ENCODE data around the gene CD3E. TPM values are rescaled to one million over a fixed set of nuclear protein-coding genes. Genes with fewer than 3 reads are reported as not detected.

The CD3E gene
- total RNA-seq, 1 donor from 2014 or later = not detected

DNA sequence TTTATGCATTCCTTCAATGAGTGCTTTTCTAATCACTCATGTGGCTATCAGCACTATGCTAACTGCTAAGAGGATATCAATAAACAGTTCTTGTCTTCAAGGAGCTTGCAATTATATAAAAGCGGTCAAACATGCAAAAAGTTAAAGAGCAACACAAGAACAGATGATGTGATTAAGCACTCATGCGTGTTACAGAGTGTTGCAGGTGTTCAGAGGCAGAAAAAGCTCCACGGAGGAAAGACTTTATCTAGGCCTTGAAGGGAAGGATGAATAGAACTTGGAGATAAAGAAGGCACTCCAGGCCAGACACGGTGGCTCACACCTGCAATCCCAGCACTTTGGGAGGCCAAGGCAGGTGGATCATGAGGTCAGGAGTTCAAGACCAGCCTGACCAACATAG is 13.6 kb downstream of the CD3E start:
- peaks cover 41% of the 10 kb centered on the region for H3K27me3 Mint-ChIP-seq (ENCODE audit: low read depth)
- TF ChIP-seq, protein P1, sequence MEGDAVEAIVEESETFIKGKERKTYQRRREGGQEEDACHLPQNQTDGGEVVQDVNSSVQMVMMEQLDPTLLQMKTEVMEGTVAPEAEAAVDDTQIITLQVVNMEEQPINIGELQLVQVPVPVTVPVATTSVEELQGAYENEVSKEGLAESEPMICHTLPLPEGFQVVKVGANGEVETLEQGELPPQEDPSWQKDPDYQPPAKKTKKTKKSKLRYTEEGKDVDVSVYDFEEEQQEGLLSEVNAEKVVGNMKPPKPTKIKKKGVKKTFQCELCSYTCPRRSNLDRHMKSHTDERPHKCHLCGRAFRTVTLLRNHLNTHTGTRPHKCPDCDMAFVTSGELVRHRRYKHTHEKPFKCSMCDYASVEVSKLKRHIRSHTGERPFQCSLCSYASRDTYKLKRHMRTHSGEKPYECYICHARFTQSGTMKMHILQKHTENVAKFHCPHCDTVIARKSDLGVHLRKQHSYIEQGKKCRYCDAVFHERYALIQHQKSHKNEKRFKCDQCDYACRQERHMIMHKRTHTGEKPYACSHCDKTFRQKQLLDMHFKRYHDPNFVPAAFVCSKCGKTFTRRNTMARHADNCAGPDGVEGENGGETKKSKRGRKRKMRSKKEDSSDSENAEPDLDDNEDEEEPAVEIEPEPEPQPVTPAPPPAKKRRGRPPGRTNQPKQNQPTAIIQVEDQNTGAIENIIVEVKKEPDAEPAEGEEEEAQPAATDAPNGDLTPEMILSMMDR (IDR thresholded peaks at IDR 0.05; ENCODE audit: unreplicated experiment) = no peak
- no peaks in the 10 kb centered on the region for H3K36me3 Mint-ChIP-seq
- no peaks in the 10 kb centered on the region for H3K9me3 Mint-ChIP-seq
- peaks cover 24% of the 10 kb centered on the region for H3K4me1 Mint-ChIP-seq
- DNase-seq (ENCODE audit: low spot score in 2 of 2, unreplicated experiment in 2 of 2) = no peak
- H3K4me3 Mint-ChIP-seq = no peak overlapping the region
- H3K27ac Mint-ChIP-seq = no peak overlapping the region

DNA sequence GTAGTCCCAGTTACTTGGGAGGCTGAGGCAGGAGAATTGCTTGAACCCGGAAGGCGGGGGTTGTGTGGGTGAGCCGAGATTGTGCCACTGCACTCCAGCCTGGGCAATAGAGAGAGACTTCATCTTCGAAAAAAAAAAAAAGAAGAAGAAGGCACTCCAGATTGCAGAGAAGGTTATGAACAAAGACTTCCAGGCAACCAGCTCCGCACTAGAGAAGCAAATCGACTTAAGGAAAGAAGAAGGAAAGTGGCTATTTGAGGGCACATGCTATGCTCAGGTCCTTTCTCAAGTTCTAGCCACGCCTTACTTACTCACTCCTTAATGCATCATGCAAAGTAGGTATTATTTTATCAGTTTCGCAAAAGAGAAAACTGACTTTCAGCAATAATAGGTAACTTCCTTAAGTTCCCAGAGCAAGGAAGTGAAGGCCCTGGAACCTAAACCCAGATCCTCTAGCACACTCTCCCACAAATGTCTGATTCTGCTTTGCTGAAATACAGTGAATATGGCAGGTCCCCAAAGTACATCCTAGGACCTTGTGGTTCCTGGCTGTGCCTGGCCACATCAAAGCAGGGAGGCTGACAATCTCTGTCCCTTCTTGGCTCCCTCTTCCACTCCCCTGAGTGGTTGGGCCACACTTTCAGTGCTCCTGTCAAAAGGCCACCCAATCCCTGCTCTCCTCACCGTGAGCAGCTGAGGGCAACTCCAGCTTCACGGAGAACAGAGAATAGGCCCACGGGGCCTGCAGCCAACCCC is 14.2 kb downstream of the CD3E start:
- Mint-ChIP-seq H3K4me3 (no peak overlapping the region), H3K36me3 (no peaks in the 10 kb centered on the region), H3K9me3 (no peaks in the 10 kb centered on the region), H3K27me3 (ENCODE audit: low read depth) (peaks cover 37% of the 10 kb centered on the region), H3K4me1 (peaks cover 24% of the 10 kb centered on the region), H3K27ac (no peak overlapping the region)
- TF ChIP-seq, protein P1 (IDR thresholded peaks at IDR 0.05; ENCODE audit: unreplicated experiment) = no peak
- DNase-seq (ENCODE audit: low spot score in 2 of 2, unreplicated experiment in 2 of 2) = no peak

DNA sequence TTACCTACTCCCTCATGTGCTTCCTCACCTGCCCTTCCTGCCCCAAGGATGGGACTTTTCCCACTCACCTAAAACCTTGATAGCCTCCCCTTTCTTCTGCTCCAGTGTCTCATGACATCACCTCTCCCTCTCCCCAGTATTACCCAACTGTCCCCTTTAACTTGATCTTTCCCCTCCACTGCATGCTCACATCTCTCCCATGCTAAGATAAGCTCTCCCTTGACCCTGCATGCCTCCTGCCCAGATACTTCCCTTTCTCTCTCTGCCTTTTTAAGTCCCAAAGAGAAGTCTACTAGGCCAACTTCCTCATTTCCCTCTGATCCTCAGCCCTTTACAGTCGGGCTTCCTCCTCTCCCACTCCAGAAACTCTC is 14.8 kb downstream of the CD3E start:
- TF ChIP-seq, protein P1 (IDR thresholded peaks at IDR 0.05; ENCODE audit: unreplicated experiment) = no peak
- Mint-ChIP-seq H3K9me3 (no peaks in the 10 kb centered on the region), H3K4me3 (no peak overlapping the region), H3K36me3 (no peaks in the 10 kb centered on the region), H3K27me3 (ENCODE audit: low read depth) (peaks cover 35% of the 10 kb centered on the region), H3K27ac (no peak overlapping the region), H3K4me1 (peaks cover 24% of the 10 kb centered on the region)
- DNase-seq (ENCODE audit: low spot score in 2 of 2, unreplicated experiment in 2 of 2) = no peak

DNA sequence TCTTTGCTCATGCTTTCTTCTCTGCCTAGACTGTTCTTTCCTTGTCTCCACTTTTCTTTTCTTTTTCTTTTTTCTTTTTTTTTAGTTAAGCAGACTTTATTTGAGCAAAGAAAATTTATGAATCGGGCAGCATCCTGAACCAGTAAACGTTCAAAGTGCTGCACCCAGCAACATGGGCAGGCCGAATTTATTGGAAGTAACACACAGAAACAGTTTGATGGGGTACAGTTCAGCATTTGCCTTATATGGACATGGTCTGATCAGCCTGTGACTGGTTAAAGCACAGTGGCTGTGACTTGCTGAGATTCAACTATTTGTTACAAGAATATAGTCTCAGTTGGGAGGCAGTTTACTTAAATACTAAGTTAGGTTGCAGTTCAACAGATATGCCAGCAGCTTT is 16.0 kb downstream of the CD3E start:
- no peak for DNase-seq (ENCODE audit: low spot score in 2 of 2, unreplicated experiment in 2 of 2)
- H3K4me1 Mint-ChIP-seq = peaks cover 20% of the 10 kb centered on the region
- no peak overlapping the region for H3K4me3 Mint-ChIP-seq
- H3K27me3 Mint-ChIP-seq (ENCODE audit: low read depth) = peaks cover 26% of the 10 kb centered on the region
- TF ChIP-seq, protein P1 (IDR thresholded peaks at IDR 0.05; ENCODE audit: unreplicated experiment) = no peak
- no peaks in the 10 kb centered on the region for H3K36me3 Mint-ChIP-seq
- no peaks in the 10 kb centered on the region for H3K9me3 Mint-ChIP-seq
- H3K27ac Mint-ChIP-seq = no peak overlapping the region

DNA sequence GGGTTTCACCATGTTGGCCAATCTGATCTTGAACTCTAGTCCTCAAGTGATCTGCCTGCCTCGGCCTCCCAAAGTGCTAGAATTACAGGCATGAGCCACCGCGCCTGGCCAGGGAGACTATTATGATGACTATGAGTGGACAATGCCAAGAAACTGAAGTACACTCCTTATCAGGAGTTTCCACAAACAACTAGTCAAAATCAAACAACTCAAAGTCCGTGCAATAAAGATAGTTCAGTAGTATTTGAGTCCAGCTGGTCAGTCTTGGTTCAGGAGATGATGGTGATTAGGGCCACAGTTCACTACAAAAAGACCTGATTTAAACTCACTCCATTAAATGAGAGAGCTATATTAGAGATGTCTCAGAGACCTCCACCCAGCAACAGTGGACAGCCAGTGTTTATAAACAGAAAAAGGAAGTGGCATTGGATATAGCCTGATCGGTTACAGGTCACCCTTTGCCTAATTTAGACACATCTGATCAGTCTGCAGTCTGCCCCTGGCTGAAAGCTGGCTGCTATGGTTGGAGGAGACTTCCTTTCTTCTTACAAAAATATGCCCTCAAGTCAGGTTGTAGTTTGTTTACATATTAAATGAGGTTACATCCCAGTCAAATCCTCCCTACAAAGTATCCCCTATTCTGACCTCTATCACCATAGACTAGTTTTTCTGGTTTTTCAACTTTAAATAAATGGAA is 17.0 kb downstream of the CD3E start:
- no peaks in the 10 kb centered on the region for H3K36me3 Mint-ChIP-seq
- TF ChIP-seq, protein P1 (IDR thresholded peaks at IDR 0.05; ENCODE audit: unreplicated experiment) = no peak
- H3K9me3 Mint-ChIP-seq = no peaks in the 10 kb centered on the region
- H3K27me3 Mint-ChIP-seq (ENCODE audit: low read depth) = peaks cover 22% of the 10 kb centered on the region
- DNase-seq (ENCODE audit: low spot score in 2 of 2, unreplicated experiment in 2 of 2) = no peak
- H3K4me3 Mint-ChIP-seq = no peak overlapping the region
- H3K27ac Mint-ChIP-seq = no peak overlapping the region
- peaks cover 11% of the 10 kb centered on the region for H3K4me1 Mint-ChIP-seq
